Activated T-helper 17 cell treated with anti-CD3 and anti-CD28 coated beads, Interleukin-2, amount 50 U/mL, for 72 hours (primary cell): ENCODE data around the gene USPL1. TPM values are rescaled to one million over a fixed set of nuclear protein-coding genes. Genes with fewer than 3 reads are reported as not detected.

ENCODE experiments used
- ATAC-seq: fragments of 150-1000 bp; cut with Tn5 transposase; replicated peaks from 2 replicates; pipeline ENCODE4 v1.10.0; 2021; ENCODE audit warnings: mild to moderate bottlenecking, moderate library complexity
- H3K27ac Mint-ChIP-seq: one replicate; pipeline ENCODE4 v1.8.0; 2022; ENCODE audit warnings: mixed read lengths
- H3K27me3 Mint-ChIP-seq: one replicate; pipeline ENCODE4 v1.8.0; 2022; ENCODE audit warnings: mixed read lengths
- H3K36me3 Mint-ChIP-seq: one replicate; pipeline ENCODE4 v1.8.0; 2022; ENCODE audit warnings: low read depth, mild to moderate bottlenecking, mixed read lengths
- H3K4me1 Mint-ChIP-seq: one replicate; pipeline ENCODE4 v1.8.0; 2022; ENCODE audit warnings: mixed read lengths
- H3K4me3 Mint-ChIP-seq: one replicate; pipeline ENCODE4 v1.8.0; 2022; ENCODE audit warnings: mild to moderate bottlenecking, mixed read lengths
- H3K9me3 Mint-ChIP-seq: one replicate; pipeline ENCODE4 v1.8.0; 2022; ENCODE audit warnings: mixed read lengths
- total RNA-seq, 2 donors: library from RNA; stranded (reverse); gene quantifications; one replicate each; pipeline ENCODE4 v1.2.3, GENCODE V29; 2022

Gene USPL1
- total RNA-seq = 10 to 100 TPM; 17.3 to 18.6 TPM

DNA sequence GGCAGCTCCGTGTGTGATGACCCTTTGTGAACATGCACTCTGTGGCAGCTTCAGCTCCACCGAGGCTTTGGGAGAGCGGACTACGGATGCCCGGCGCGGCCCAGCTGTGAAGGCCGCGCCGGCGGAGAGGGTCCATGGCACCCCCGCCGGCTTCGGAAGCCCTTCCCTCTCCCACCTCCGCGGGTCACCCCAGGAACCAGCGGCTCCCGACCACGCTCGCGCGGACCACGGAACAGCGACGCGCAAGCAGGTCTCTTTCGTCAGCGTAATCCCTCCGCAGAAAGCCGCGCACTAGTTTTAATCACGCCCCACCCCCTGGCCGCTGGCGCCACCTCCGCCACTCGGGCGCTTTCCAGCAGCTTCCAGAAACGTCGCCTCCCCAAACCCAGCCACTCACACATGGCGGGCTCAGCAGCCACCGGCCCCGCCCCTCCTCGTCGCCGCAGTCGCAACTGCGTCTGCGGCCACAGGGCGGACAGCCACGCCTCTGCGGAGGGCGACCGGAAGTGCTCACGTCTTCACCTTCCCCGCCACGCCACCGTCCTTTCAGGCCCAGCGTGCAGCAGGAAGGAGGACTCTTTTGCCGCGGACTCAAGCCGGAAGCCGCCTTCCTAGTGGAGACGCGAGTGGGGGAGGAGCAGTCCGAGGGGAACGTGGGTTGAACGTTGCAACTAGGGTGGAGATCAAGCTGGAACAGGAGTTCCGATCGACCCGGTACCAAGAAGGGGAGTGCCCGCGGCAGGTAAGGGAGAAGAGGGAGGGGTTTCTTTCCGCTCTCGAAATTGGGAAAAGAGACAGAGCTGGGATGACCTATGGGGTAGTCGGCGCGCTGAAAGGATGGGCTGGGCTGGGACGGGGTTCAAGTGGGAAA, at the start of gene USPL1:
USPL1 (plus strand) TSS at position 606 of the 871 bp plus-strand sequence. CDS start 3,221 bp downstream, outside the sequence.
- Mint-ChIP-seq H3K36me3 (peaks cover 22% of the 10 kb centered on the region), H3K9me3 (no peaks in the 10 kb centered on the region), H3K4me3 (no peak within 1 kb of the TSS), H3K27me3 (no peaks in the 10 kb centered on the region), H3K27ac (no peak within 1 kb of the TSS), H3K4me1 (peaks cover 7% of the 10 kb centered on the region)
- peak; percentile 92 for ATAC-seq

DNA sequence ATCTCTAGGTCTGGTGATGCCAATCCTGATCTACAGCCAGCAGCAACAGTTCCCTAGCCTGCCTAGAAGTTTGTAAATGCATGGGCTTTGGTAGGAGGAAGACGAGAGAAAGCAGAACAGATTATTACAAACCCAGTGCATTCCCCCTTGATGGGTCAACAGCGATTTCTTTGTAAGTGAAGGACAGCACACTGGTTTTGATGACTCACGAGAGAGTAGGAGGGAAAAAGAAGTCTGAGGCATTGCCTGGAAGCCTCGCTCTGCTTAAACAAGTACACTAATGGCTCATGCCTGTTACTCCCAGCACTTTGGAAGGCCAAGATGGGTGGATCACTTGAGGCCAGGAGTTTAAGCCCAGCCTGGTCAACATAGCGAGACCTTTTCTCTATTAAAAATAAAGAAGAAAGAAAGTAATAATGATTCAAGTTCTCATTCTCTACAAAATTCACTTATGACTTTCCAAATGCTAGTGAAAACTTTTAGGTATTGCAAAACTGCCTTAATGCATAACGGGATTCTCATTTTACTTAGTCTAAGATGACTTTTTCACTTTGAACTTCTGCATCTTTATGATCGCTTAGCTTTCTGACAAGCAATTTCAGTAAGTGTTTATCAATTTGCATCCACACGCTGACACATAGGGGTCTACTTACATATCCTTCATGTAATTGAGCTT, 47.7 kb upstream of the USPL1 start:
- no peaks in the 10 kb centered on the region for H3K9me3 Mint-ChIP-seq
- H3K27ac Mint-ChIP-seq = no peak overlapping the region
- no peaks in the 10 kb centered on the region for H3K36me3 Mint-ChIP-seq
- no peaks in the 10 kb centered on the region for H3K27me3 Mint-ChIP-seq
- H3K4me1 Mint-ChIP-seq = peaks cover 10% of the 10 kb centered on the region
- ATAC-seq = peak; percentile 80
- H3K4me3 Mint-ChIP-seq = no peak overlapping the region

DNA sequence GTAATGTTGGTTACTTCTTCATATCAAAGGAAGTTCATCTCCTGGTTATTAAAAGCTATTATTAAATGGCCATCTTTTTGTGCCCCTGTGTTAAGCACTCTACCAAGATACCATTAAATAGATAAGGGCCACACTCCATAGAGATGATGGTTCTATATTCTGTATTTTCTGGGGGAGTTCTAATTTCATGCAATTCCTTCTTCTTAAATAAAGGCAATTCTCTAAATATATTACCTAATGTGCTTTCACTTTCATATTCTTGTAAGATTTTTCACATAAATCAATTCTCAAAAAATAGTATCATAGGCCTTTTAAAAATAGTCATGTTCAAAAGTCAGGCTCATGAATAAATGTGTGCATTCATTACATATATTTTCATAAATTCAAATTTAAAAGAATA, 47.0 kb upstream of the USPL1 start:
- no peak for ATAC-seq
- H3K4me3 Mint-ChIP-seq = no peak overlapping the region
- peaks cover 10% of the 10 kb centered on the region for H3K4me1 Mint-ChIP-seq
- H3K36me3 Mint-ChIP-seq = no peaks in the 10 kb centered on the region
- no peaks in the 10 kb centered on the region for H3K27me3 Mint-ChIP-seq
- no peaks in the 10 kb centered on the region for H3K9me3 Mint-ChIP-seq
- no peak overlapping the region for H3K27ac Mint-ChIP-seq

DNA sequence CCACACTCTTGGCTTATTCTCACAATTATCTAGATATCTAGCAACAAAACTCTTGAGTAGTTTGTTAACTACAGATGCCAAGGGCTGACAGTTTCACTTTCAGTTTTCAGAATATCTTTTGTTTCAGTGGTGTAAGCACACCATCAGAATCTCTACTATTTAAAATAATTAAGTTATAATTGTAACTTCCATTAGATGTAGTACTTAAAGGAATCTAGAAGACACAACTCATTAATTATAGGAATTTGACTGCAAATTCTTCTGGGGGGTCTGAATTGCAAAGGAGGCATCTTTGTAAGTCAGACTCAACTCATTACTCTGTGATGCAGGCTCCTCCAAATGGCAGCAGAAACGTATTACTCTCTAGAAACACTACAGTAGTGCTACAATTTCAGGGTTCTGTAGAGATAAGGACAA, 44.9 kb upstream of the USPL1 start:
- Mint-ChIP-seq H3K27ac (peak overlapping the region; percentile 66), H3K4me1 (peaks cover 24% of the 10 kb centered on the region), H3K9me3 (no peaks in the 10 kb centered on the region), H3K36me3 (no peaks in the 10 kb centered on the region), H3K27me3 (no peaks in the 10 kb centered on the region), H3K4me3 (peak overlapping the region; percentile 71)
- no peak for ATAC-seq

DNA sequence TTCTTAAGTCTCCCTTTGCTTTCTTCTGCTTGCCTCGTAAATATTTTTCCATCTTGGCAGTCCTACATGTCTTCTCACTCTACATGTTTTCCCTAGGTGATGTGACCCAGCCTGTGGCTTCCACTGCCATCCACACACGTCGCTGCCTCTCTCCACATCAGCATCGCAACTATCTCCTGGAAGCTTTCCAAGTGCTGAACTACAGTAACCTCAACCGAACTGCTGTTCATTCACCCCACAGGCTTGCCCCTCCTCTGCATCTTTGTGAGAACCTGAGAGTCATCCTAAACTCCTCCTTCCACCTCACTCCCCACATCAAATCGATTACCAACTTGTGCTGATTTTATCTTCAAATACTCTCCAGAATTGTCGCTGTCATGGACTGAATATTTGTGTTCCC, 41.2 kb upstream of the USPL1 start:
- ATAC-seq = peak; percentile 59
- Mint-ChIP-seq H3K27me3 (no peaks in the 10 kb centered on the region), H3K36me3 (no peaks in the 10 kb centered on the region), H3K4me3 (peak overlapping the region; percentile 50), H3K4me1 (peaks cover 21% of the 10 kb centered on the region), H3K9me3 (no peaks in the 10 kb centered on the region), H3K27ac (peak overlapping the region; percentile 0)

DNA sequence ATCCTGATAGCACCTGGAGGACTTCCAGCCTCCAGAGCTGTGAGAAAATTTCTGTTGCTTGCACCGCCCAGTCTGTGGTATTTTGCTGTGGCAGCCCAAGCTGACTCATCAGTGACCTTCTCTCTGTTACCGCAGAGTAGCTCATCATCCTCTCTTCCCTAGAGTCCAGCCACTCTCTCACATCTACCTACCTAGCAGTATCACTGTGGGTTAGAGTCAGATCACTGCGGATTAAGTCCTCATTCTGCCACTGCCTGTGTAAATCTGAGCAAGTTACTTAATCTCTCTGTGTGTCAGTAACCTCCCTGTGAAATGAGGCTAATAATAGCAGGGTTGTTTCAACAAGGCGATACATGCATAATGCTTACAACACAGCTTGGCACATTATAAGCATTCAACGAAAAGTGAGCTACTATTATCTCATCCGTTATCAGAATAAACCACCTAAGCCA, 40.3 kb upstream of the USPL1 start:
- H3K4me1 Mint-ChIP-seq = peaks cover 24% of the 10 kb centered on the region
- no peaks in the 10 kb centered on the region for H3K9me3 Mint-ChIP-seq
- H3K36me3 Mint-ChIP-seq = no peaks in the 10 kb centered on the region
- ATAC-seq = peak; percentile 97
- H3K27ac Mint-ChIP-seq = peak overlapping the region; percentile 0
- peak overlapping the region; percentile 50 for H3K4me3 Mint-ChIP-seq
- H3K27me3 Mint-ChIP-seq = no peaks in the 10 kb centered on the region

DNA sequence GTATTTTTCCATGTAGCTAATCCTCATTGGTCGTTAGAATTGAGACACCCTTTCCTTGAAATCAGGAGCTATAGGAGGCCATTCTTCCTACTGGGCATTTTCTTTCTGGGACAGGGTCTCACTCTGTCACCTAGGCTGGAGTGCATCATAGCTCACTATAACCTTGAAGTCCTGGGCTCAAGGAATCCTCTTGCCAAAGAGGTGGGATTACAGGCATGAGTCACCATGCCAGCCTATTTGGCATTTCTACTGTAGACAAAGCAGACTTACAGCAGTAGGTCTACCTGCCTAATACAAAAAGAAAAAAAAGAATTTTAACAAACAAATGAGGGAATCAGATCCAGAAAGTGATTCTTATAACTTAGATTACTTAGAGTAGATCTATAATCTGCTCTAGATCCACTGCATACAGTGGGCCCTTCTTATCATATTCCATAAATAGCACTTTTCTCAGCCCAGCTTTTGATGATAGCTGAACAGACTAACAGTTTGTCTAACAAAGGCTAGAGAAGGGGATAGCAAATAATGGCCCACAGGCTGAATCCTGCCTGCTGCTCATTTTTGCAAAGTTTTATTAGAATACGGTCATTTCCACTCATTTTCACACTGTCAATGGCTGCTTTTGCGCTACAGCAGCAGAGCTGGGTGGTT, 36.7 kb upstream of the USPL1 start:
- ATAC-seq = no peak
- Mint-ChIP-seq H3K9me3 (no peaks in the 10 kb centered on the region), H3K4me1 (peaks cover 21% of the 10 kb centered on the region), H3K27ac (no peak overlapping the region), H3K36me3 (no peaks in the 10 kb centered on the region), H3K4me3 (no peak overlapping the region), H3K27me3 (no peaks in the 10 kb centered on the region)

DNA sequence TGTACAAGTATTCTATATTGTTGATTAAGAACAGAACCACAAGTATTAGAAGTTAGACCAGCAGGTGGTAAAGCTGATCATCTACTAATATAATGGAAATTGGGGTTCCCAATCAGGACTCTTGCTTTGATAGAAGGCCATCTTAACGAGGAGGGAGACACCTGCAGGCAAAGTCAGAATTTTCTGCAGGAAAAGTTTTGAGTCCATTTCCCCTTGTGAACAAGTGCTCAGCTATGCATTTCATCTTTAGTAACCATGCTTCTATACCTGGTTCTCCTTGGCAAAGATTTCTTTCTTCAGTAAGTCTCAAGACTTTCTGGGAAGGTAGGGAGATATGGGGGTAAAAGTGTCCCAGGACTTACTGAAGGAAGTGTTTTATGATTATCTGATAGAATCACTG, 36.1 kb upstream of the USPL1 start:
- no peak for ATAC-seq
- no peak overlapping the region for H3K27ac Mint-ChIP-seq

DNA sequence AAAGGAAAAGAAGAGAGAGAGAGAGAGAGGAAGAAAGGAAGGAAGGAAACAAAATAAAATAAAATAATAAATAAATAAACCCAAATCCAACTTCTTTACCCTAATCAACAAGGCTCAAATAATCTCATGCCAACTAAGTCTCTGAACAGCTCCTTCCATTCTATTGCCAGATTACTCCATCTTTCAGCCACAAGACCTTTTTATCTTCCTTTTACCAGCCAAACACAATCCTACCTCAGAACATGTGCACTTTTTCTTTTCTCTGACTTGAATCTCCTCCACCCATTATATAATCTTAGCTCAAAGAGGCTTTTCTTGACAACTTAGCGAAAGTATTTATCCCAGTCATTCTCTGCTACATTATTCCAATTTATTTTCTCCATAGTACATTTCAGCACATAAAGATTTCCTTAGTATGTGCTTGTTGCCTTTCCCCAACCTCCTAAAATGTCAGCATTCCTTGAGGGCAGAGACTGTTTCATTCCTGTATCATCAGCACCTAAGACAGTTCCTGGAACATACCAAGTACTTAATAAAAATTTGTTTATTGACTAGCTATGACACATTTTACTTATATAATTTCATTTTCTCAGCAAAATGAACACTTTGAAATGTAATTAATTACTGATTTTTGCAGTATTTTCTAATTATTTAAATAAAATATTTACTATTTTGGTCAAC, 33.5 kb upstream of the USPL1 start:
- peaks cover 5% of the 10 kb centered on the region for H3K4me1 Mint-ChIP-seq
- H3K27me3 Mint-ChIP-seq = no peaks in the 10 kb centered on the region
- no peak for ATAC-seq
- H3K9me3 Mint-ChIP-seq = no peaks in the 10 kb centered on the region
- no peaks in the 10 kb centered on the region for H3K36me3 Mint-ChIP-seq
- H3K4me3 Mint-ChIP-seq = no peak overlapping the region
- no peak overlapping the region for H3K27ac Mint-ChIP-seq

More for the DNA sequence above, 36.1 kb upstream of the USPL1 start:
- no peaks in the 10 kb centered on the region for H3K9me3 Mint-ChIP-seq
- no peaks in the 10 kb centered on the region for H3K36me3 Mint-ChIP-seq
- H3K4me3 Mint-ChIP-seq = no peak overlapping the region
- H3K4me1 Mint-ChIP-seq = peaks cover 17% of the 10 kb centered on the region
- H3K27me3 Mint-ChIP-seq = no peaks in the 10 kb centered on the region

DNA sequence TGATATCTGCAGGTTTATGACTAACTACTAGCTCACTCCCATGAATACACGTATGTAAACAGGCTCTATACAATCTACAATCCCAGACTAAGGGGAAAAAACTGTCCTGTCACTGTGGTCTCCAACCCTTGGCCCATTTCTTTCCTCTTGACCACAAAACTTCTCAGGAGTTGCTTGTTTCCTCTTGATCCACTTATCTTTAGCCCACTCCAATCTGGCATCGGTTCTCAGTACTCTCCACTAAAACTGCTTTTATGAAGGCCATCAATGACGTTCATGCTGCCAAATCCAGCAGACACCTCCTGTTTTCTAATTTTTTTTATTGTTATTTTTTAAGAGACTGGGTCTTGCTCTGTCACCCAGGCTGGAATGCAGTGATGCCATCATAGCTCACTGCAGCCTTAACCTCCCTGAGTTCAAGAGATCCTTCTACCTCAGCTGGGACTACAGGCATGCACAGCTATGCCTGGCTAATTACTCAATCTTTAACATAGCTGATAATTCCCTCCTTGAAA, 31.9 kb upstream of the USPL1 start:
- Mint-ChIP-seq H3K4me1 (peaks cover 5% of the 10 kb centered on the region), H3K4me3 (no peak overlapping the region), H3K36me3 (no peaks in the 10 kb centered on the region), H3K27ac (no peak overlapping the region), H3K27me3 (no peaks in the 10 kb centered on the region), H3K9me3 (no peaks in the 10 kb centered on the region)
- no peak for ATAC-seq

DNA sequence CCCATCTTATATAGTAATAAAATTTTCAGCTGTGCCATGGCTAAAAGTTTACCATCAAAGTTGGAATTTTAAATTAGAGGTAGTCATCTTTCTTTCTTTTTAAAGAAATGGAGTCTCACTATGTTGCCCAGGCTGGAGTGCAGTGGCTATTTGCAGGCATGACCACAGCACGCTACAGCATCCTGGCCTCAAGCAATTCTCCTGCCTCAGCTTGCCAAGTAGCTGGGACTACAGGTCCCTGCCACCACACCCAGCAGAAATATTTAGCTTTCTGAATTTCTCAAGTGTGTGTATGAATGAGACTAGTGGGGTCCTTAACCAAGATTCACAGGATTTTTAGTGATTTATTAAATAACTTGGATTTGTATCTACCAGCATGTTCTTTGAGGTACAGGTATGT, 30.5 kb upstream of the USPL1 start:
- H3K9me3 Mint-ChIP-seq = no peaks in the 10 kb centered on the region
- no peaks in the 10 kb centered on the region for H3K36me3 Mint-ChIP-seq
- H3K4me3 Mint-ChIP-seq = no peak overlapping the region
- ATAC-seq = no peak
- H3K27ac Mint-ChIP-seq = no peak overlapping the region
- H3K4me1 Mint-ChIP-seq = no peaks in the 10 kb centered on the region
- H3K27me3 Mint-ChIP-seq = no peaks in the 10 kb centered on the region

DNA sequence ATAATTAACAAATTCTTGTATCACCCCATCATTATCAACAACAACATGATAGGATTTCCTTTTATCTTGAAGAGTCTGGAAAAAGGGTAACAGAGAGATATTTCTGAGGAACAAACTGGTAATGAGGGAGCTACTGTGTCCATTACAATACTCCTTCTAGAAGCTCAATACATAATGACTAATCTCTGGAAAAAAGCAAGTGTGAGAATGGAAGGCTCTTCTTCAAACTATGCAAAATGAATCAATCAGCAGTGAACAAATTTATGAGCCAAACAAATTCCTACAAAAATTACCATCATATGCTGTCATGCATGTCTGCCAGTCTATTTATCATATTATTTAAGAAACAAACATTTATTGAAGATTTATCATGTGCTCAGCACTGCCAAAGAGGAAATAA, 30.0 kb upstream of the USPL1 start:
- H3K27me3 Mint-ChIP-seq = no peaks in the 10 kb centered on the region
- H3K36me3 Mint-ChIP-seq = no peaks in the 10 kb centered on the region
- H3K9me3 Mint-ChIP-seq = no peaks in the 10 kb centered on the region
- H3K4me3 Mint-ChIP-seq = no peak overlapping the region
- ATAC-seq = no peak
- H3K27ac Mint-ChIP-seq = no peak overlapping the region
- no peaks in the 10 kb centered on the region for H3K4me1 Mint-ChIP-seq

DNA sequence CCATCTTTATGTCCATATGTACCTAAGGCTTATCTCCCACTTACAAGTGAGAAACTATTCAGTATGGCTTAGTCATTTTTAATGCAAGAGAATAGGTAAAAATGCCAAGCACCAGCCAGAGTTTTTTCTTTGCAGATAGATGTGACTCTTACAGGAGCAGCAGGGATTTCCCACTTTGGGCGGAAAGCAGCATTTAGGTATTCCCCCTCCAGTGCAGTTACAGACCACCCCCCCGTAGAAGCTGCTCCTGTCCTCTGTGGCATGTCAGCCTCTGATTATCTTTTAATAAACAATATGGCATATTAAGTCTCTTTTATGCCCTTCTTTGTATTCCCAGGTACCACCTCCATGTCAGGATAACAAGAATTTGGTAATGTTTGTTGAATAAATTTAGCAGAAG, 24.7 kb upstream of the USPL1 start:
- no peak for ATAC-seq
- H3K27me3 Mint-ChIP-seq = no peaks in the 10 kb centered on the region
- no peak overlapping the region for H3K4me3 Mint-ChIP-seq
- no peaks in the 10 kb centered on the region for H3K36me3 Mint-ChIP-seq
- no peaks in the 10 kb centered on the region for H3K9me3 Mint-ChIP-seq
- H3K27ac Mint-ChIP-seq = no peak overlapping the region
- H3K4me1 Mint-ChIP-seq = no peaks in the 10 kb centered on the region

DNA sequence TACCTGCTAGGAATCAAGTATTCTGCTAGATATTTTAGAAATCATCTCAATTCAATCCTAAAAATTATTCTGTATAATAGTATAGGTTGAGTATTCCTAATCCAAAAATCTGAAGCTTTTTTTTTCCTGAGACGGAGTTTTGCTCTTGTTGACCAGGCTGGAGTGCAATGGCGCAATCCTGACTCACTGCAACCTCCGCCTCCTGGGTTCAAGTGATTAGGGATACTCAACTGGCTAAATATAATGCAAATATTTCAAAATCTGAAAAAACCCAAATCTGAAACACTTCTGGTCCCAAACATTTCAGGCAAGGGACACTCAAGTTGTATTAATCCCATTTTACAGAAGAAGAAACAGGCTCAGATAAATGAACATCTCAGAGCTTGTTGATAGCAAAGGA, 17.2 kb upstream of the USPL1 start:
- H3K9me3 Mint-ChIP-seq = no peaks in the 10 kb centered on the region
- H3K27me3 Mint-ChIP-seq = no peaks in the 10 kb centered on the region
- no peak overlapping the region for H3K4me3 Mint-ChIP-seq
- H3K4me1 Mint-ChIP-seq = no peaks in the 10 kb centered on the region
- no peak for ATAC-seq
- no peak overlapping the region for H3K27ac Mint-ChIP-seq
- no peaks in the 10 kb centered on the region for H3K36me3 Mint-ChIP-seq
